SIG-M5 (cell line): Measurements from ENCODE around the gene MT1X.

Experiments used
- DNase-seq: peaks from one replicate; lab custom pipeline; 2025; lab: John Stamatoyannopoulos, UW

MT1X gene

DNA sequence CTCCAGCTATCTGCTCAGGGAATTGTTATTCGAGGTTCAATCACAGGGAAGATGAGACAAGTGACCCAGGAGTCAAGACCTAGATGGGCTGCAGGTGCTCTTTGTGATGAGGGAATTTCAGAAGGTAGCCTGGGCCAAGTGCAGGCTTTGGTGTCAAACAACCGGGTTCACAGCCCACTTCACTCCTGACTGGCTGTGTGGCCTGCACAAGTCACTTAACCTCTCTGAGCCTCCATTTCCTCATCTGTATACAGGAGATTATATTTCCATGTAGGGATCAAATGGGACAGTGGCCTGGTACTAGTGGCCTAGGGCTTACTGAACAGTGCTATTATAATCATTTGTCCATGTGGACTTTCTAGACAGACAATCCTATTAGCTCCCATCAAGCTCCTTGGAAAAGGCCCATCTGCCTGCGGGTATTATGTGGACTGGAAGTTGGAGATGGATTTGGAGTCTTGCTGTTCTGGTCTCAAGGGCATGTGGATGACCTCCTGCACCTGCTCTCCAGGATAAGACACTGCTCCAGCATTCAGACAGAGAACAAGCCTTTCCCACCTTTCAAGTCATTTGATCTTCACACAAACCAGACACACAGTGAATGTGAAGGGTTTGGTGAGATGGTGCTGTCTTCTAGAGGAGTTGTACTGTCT lies 3.1 kb upstream of the MT1X start:
- DNase-seq, result no peak

DNA sequence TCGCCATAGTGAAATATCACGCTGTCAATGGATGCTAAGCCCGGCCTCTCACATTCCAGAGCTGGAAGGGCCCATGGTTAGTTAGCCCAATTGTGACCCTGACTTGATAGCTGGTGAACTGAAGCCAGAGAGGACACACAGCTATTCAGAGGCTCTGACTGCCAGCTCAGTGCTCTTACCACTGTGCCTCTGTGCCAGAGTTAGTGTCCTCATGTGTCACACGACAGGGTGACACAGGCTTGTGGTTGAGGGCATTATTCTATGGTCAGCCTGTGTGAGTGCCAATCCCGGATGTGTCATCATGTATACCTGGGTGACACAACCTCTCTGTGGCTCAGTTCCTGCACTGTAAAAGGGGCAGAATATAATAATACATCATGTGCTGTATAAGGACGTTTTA lies 2.5 kb upstream of the MT1X start:
- DNase-seq, result no peak

DNA sequence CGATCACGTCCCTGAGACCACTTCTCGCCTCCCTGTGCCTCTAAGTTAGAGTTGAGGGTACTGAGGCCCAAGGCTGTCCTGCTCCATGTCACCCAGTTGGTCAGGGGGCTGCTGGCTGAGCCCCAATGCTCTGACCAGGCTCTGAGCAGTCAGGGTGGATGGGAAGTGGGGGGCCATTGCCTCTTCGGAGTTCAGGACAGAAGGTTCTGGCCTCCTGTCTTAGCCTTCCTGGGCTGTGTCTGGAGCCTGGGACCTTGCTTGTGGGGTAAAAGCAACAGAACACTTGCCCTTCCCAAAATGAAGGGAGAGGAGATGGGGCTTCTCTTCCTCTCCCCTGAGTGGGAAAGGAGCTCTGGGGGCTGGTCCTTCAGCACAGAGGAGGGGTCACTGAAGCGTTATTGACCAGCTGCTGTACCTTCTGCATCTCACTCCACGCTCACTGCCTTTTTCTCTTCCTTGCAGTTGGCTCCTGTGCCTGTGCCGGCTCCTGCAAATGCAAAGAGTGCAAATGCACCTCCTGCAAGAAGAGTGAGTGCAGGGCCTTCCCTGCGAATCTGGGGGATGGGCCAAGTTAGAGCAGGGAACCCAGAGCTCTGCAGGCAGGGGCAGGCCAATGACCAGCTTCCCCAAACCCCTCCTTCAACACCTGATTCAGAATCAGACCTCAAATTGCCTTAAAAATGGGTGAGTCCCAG lies 580 bp downstream of the MT1X start:
- DNase-seq, result no peak

DNA sequence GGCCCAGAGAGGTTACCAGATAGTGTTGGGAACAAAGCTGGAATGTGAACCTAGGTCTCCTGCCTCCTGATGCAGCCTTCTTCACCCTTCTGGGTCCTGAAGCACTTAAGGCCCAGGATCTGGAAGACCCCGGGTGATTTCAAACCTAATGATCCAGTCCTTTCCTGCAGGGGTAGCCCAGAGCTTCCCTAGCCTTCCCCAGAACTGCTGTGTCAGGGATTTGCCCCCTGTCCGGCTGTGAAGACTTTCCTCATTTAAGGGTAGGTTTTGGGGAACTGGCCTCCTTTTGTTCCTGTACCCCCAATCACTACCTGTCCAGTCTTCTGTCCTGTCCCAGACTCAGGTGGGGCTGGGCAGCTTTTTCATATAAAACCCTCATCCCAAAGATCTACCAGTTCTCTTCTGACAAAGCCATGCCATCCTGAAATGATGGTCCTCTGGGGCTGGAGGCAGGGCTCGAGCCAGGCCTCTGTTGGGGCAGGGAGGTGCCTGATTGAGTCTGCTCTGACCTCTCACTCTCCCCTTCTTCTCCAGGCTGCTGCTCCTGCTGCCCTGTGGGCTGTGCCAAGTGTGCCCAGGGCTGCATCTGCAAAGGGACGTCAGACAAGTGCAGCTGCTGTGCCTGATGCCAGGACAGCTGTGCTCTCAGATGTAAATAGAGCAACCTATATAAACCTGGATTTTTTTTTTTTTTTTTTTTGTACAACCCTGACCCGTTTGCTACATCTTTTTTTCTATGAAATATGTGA lies 1.3 kb downstream of the MT1X start:
- no peak for DNase-seq

DNA sequence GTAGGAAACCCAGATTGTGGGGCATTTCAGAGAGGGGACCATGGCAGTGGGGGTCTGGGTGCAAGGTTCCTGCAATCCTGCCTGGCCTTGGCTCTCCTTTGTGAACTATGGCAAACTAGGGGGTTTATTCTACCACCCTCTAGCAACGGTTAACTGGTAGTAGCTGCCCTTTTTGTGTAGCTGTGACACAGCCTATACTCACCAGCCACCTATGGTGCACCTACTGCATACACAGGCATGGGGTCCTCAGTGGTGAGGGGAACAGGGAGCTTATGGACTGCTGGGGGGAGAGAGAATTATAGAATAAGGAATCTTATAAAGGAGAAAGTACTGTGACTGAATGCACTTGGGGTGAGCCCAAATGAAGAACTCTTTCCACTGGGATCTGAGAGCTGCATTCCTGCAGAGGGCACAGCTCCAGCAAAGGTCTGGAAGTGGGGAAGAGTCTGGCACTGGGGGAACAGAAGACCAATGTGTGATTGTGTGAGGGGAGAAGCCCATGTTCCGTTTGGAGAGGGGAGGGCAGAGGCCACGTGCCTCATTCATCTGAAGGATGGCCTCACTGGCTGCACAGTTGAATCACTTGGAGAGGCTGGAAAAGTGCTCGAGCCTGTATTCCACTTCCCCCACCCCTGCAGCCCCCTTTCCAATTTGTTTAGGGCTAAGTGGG lies 2.1 kb downstream of the MT1X start:
- no peak for DNase-seq

DNA sequence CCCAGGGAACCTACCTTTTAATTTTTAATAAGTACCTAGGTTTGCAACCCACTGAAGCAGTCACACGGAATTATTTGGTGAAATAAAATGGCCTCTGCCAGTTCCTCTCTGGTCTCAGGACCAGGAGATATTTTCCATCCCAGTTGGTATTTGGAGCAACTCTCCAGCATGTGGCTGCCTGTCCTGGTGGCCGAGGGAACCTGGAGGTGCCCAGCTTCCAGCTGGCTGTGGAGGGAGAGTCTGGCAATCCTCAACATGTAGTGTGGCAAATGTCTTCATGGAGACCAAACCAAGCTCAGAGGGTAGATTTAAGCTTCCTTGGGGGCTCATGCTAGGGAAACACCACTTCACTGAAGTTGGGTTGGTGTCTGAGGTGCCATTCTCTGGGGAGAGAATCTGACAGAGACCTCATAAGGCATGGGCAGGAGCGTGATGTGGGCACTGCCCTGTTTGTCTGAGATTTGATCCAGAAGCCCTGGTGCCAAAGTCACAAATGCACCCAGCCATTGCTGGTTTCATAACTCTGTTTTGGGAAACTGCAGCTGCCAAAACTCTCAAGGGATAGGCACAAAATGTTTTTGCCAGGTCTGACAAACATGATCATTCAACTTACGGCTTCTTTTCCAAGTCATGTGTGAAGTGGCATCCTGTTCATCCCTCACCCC lies 2.8 kb downstream of the MT1X start:
- DNase-seq, result no peak

DNA sequence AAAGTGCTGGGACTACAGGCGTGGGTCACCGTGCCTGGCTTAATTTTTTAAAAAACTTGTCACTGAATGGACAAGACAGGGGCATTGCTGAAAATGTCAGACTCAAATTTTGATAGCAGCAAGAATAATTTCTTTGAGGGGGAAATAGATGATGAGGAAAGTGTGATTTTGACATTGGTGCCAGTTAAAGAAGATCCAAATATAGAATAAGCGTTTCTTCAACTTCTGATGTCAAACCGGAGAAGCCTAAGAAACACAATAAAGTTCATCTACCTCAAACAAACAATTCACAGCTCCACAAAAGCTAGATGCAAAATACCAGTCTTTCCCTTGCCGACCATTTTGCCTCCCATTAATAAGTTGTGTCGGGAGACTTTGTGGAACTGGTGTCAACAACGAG lies 4.5 kb downstream of the MT1X start:
- no peak for DNase-seq

DNA sequence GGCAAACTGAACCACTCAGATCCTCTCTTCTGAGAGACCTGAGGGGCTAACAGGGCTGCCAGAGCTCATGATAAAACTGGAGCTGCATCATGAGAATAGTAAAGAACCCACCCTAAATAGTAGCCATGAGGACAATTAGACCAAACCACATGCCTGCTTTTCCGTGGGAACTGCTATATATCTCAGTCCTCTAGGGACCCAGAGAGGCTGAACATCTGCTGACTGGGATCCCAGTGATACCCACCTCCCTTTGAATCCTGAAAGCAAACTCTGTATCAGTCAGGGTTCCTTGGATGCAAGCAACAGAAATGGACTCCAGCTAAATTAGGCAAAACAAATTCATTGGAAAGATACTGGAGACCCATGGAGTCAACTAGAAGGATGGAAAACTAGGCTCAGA lies 6.5 kb downstream of the MT1X start:
- DNase-seq, result no peak

DNA sequence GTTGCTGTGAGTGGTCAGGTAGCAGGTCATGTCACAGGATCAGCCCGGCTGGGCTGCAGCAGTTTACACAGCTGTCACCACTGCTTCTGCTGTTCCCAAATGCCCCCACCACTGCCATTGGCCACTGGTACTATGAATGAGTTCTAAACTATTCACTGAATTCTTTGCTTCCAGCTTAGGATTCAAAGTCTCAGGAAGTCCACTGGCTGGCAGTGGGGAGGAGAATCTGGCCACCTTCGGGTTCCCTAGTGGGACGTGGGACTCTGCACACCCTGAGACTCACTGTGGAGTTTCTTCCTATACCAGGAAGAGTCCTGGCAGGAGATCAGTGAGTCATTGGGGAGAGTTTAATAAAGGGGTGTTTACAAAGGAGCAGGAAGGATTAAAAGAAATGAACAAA lies 6.9 kb downstream of the MT1X start:
- no peak for DNase-seq

DNA sequence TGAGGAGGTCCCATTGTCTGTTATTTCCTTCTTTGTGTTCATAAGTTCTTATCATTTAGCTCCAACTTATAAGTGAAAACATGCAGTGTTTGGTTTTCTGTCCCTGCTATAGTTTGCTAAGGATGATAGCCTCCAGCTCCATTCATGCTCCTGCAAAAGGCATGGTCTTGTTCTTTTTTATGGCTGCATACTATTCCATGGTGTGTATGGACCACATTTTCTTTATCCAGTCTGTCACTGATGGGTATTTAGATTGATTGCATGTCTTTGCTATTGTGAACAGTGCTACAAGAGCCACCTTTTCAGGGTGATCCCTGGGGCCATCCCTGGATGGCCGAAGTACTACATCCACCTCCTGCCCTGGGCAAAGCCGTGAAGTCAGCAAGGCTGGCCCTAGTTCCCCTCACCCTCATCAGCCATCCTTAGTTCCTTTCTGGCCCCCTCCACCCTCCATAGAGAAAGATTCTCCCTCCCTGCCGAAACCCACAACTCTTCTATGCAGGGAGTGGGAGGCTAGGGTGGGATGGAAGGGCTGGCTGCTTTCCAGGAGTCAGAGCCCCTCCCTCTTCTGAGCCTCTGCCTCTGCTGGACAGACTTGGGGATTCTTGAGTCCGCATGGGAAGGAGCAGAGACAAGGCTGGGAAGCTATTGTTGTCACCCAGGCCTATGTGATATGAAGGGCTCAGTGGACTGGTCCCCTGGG lies 8.3 kb downstream of the MT1X start:
- DNase-seq, result no peak

DNA sequence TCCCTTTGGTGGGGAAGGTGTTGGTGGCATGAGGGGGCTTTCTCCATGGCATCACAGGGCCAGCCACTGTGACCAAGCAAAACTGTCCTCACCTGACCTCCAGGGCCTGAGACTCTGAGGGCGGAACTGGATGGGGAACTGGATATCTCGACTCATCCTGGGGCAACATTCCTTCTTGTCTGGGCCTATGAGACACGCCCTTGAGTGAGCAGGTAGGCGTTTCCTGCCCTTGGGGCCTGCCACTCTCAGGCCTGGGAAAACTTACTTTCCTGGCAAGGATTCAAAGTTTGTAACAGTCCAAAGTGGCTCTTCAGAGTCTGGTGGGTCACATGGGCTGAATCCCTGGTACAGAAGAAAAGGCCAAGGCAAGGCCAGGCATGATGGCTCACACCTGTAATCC lies 9.6 kb downstream of the MT1X start:
- DNase-seq, result no peak

DNA sequence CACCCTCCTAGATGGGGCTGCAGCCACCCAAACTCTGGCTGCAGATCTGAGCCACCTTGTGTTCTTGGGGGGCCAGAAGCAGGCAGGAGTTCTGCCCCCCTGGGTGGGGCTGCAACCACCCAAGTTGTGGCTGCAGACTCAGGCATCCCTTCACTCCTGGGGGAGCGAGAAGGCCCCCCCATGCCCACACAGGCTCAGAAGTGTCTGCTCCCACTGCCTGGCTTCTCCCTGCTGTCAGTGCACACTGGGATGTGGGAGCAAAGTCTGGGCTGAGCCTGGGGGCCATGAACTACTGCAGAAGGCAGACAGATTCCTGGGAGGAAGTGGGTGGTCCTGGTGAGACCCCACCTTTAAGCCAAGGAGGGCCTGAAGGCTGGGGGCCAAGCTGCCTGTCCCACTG lies 13.0 kb downstream of the MT1X start:
- DNase-seq, result no peak

DNA sequence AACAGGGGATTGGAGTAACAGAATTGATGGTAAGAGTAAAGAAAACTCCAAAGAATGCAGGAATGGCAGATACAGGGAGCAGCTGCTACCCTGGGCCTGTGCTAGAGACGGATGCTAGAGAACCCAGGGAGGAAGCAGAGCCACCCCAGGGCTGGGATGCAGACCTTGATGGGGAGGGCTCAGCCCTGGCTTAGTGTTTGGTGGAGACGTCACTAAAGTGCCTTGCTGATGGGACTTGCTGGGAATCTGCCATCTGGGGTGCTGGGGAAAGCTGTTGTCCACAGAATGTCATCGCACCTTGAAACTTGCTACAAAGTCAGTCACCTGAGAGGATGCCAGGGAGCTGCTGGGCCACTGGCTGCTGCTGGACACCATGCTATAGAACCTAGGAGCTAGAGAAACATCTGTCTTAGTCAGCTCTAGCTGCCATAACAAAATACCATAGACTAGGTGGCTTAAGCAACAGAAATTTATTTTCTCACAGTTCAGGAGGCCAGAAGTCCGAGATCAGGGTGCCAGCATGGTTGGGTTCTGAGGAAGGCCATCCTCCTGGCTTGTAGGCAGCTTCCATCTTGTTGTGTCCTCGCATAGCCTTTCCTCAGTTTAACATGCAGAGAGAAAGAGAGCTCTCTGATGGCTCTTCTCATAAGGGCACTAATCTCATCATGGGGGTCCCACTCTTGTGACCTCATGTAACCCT lies 15.3 kb downstream of the MT1X start:
- no peak for DNase-seq

DNA sequence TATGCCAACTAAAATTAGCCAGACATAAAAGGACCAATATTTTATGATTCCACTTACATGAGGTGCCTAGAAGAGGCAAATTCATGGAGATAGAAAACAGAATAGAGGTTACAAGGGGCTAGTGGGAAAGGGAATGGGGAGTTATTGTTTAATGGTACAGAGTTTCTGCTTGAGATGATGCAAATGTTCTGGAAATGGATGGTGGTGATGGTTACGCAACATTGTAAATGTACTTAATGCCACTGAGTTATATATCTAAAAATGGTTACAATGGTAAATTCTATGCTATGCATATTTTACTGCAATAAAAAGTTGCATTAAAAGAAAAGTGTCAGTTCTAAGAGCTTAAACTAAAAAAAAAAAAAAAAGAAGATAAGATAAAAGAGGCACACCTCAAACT lies 17.9 kb downstream of the MT1X start:
- DNase-seq, result no peak

DNA sequence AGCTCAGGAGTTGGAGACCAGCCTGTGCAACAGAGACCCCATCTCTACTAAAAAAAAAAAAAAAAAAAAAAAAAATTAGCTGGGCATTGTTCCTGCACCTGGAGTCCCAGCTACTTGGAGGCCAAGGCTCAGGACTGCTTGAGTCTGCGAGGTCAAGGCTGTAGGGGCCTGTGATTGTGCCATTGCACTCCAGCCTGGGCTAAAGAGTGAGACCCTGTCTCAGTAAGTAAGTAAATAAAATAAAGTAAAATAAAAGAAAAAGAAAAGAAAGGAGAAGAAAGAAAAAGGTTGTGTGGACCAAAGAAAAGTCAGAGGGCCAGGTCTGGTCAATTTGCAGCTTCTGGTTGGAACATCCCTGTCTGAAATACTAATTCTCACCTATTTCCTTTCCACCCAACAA lies 18.4 kb downstream of the MT1X start:
- no peak for DNase-seq

DNA sequence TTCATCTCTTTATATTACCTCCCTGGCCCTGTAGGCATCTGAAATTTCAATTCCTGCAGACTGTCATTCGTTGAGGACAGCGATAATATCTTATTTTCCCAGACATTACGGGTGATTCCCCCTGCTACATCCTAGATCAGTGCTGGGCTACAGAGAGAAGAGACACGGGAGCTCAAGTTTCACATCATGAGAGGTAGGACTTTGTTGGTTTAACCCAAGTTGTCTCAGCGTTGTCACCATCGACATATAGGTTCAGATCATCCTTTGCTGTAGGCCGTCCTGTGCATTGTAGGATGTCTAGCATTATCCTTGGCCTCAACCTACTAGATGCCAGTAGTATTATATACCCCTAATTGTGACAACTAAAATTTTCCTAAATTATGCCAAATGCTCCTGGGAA lies 19.3 kb downstream of the MT1X start:
- no peak for DNase-seq

DNA sequence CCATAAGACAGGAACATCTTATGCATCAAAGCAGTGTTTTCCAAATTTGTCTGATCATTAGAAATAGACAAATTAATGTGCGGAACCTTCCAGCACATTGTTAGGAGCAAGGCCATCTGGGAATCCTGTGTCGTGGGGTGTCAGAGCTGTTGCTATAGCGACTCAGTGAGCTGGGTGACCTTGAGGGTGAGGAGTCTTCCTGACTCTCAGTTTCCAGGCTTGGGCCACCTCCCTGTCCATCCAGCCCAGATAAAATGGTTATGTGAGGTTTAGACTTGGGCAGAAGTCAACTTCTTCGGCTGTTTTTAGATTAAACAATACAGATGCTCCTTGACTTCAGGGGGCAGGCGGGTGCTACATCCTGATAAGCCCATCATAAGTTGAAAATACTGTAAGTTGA lies 20.6 kb downstream of the MT1X start:
- no peak for DNase-seq

DNA sequence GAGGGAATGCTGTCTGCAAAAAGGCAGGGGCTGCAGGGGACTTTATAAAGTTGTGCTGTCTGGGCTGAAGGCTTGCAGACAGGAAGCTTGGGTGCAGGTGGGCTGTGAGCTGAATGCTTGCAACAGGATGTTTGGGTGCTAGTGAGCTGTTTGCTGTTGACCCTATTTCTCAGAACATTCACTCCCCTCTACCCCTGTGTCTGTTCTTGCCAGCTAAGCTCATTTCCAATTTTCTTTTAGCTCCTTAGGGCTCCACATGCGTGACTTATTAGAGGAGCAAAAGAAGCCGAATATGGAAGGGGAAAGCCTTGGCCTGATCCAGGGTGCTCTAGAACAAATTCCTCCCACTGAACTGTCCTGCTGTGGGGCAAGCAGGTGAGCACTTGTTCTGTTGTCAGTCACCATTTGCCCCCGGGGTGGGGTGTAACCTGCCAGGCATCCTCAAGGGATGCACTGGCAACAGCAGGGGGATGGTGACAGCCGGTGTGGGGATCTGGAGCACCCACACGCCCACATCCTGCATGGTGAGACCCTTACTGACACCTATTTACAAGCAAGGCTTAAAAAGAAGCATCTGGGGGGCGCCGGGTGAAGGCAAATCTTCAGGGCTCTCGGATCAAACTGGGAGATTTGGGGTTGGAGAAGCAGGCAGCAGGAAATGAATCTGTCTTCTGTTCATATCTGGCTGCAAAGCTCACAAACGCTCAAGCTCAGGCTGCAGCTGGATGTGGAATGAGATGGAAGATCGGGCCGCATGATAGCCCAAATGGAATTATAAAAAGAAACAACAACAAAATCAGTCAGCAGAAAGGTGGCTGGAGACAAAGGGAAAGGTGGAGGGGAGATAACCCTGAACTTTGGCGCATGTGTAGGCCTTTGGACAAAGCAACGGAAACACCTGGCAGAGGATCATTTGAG lies 26.5 kb downstream of the MT1X start:
- no peak for DNase-seq

DNA sequence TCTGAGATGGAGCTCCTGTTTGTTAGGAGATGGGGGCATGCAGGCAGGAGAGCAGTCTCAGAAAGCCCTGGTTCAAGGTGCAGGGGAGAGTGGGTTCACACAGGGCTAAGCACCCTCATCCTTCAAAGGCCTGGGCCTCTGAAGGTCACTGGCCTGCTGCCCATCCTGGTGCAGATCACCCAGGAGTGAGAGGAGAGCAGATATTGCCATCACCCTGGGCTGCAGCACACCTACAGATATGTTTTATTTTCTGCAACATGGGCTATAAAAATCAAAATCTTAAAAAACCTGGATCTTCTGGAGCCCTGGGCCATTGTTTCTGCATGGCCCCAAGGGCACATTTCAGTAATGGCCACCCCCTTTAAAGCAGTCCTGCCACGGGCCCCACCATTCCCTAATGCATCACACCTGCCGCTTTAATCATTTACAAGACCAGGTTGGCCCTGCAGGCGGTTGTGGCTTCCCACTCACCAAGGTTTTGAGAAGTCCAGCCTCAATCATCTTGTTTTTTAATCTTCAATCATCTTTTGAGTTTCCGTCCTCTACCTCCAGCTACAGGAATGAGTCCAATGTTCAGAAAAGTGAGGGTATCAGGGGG lies 27.3 kb downstream of the MT1X start:
- DNase-seq, result no peak
